SK-N-SH (cell line): Measurements from ENCODE around the gene ADD3. TPM values are rescaled to one million over a fixed set of nuclear protein-coding genes. Genes with fewer than 3 reads are reported as not detected.
A peak's percentile ranks its signal among the peaks of the same experiment; 100 is the strongest.

Experiments
- CTCF ChIA-PET: fragments of 300-600, 350-600 bp; formaldehyde crosslinking; extraction: SDS; loops from one replicate; lab custom pipeline; 2021; lab: Yijun Ruan, JAX
- POLR2A ChIA-PET: fragments of 350-600 bp; sonication (Branson Sonifier 250); formaldehyde crosslinking; extraction: SDS; loops from one replicate; lab custom pipeline; 2020; ENCODE audit warnings: antibody characterized with exemption, inconsistent platforms; lab: Yijun Ruan, JAX
- DNase-seq: peaks from one replicate; pipeline ENCODE4 v3.0.0; 2012
- H2AFZ ChIP-seq: fragments of 200-600 bp; sonication (generic); 2 replicates; pipeline ENCODE4 v1.8.1; 2016; ENCODE audit warnings: antibody characterized with exemption, mild to moderate bottlenecking, low read depth
- H3F3A ChIP-seq: fragments of 200-600 bp; sonication (generic); replicated peaks from 2 replicates; pipeline ENCODE3; 2016; ENCODE audit warnings: antibody characterized with exemption, mild to moderate bottlenecking; ENCODE audit not compliant: insufficient read depth
- H3K27ac ChIP-seq, 2 experiments: fragments of 200-500 bp in 1 of 2; fragments of 200-600 bp in 1 of 2; sonication (Bioruptor generic) in 1 of 2; sonication (generic), shearing (Covaris generic) in 1 of 2; 2 replicates each; pipeline versions ENCODE4 v1.5.1 to v1.6.1; 2014 to 2016; ENCODE audit warnings: low read depth in 2 of 2, inconsistent platforms in 1 of 2, low read length in 1 of 2, mild to moderate bottlenecking in 1 of 2, mixed read lengths in 1 of 2
- H3K27me3 ChIP-seq: fragments of 200-600 bp; sonication (generic), shearing (Covaris generic); 2 replicates; pipeline ENCODE4 v1.6.1; 2016; ENCODE audit warnings: mixed run types; ENCODE audit not compliant: insufficient read depth
- H3K36me3 ChIP-seq, 2 experiments: fragments of 200-500 bp in 1 of 2; fragments of 200-600 bp in 1 of 2; sonication (Bioruptor generic) in 1 of 2; sonication (generic) in 1 of 2; replicated peaks in 1 of 2; 2 replicates each; pipeline versions ENCODE3 to v1.5.1; 2014 to 2016; ENCODE audit warnings: low read length in 1 of 2, mild to moderate bottlenecking in 1 of 2; ENCODE audit not compliant: insufficient read depth in 2 of 2, control insufficient read depth in 1 of 2
- H3K4me1 ChIP-seq, 2 experiments: fragments of 200-500 bp in 1 of 2; fragments of 200-600 bp in 1 of 2; sonication (Bioruptor generic) in 1 of 2; sonication (generic), shearing (Covaris generic) in 1 of 2; 2 replicates each; pipeline versions ENCODE4 v1.5.1 to v1.6.1; 2014 to 2016; ENCODE audit warnings: low read depth in 1 of 2, low read length in 1 of 2, mixed run types in 1 of 2; ENCODE audit not compliant: insufficient read depth in 2 of 2, control insufficient read depth in 1 of 2
- H3K4me2 ChIP-seq: fragments of 200-600 bp; sonication (generic), shearing (Covaris generic); 2 replicates; pipeline ENCODE4 v1.6.1; 2017; ENCODE audit warnings: mixed run types
- H3K4me3 ChIP-seq, 2 experiments: fragments of 200-500 bp in 1 of 2; fragments of 200-600 bp in 1 of 2; sonication (Bioruptor generic) in 1 of 2; sonication (generic), shearing (Covaris generic) in 1 of 2; 2 replicates each; pipeline versions ENCODE4 v1.5.1 to v1.8.1; 2014 to 2016; ENCODE audit warnings: low read depth in 2 of 2, inconsistent platforms in 1 of 2, low read length in 1 of 2, mild to moderate bottlenecking in 1 of 2, mixed read lengths in 1 of 2, moderate library complexity in 1 of 2
- H3K79me2 ChIP-seq: fragments of 200-600 bp; sonication (generic); 2 replicates; pipeline ENCODE4 v1.8.1; 2017; ENCODE audit warnings: mild to moderate bottlenecking; ENCODE audit not compliant: insufficient read depth
- H3K9ac ChIP-seq: fragments of 200-600 bp; sonication (generic); 2 replicates; pipeline ENCODE4 v1.6.1; 2017; ENCODE audit warnings: mixed run types
- H3K9me2 ChIP-seq: fragments of 200-600 bp; sonication (generic); 2 replicates; pipeline ENCODE4 v1.6.1; 2017; ENCODE audit warnings: mixed run types
- H3K9me3 ChIP-seq: fragments of 200-600 bp; sonication (generic); 2 replicates; pipeline ENCODE4 v1.6.1; 2017; ENCODE audit warnings: mixed run types, mild to moderate bottlenecking, moderate library complexity
- H4K20me1 ChIP-seq: fragments of 200-600 bp; sonication (generic); 2 replicates; pipeline ENCODE4 v1.6.1; 2017; ENCODE audit warnings: mild to moderate bottlenecking, mixed run types; ENCODE audit not compliant: insufficient read depth
- CHD2 ChIP-seq: fragments of 150-350 bp; IDR thresholded peaks from 2 replicates; pipeline ENCODE4 v1.6.1; 2018; ENCODE audit warnings: low read length; ENCODE audit not compliant: partially characterized antibody
- CTCF ChIP-seq: fragments of 200-600 bp; sonication (generic); IDR thresholded peaks from 2 replicates; pipeline ENCODE4 v1.6.1; 2017; ENCODE audit warnings: antibody characterized with exemption, mild to moderate bottlenecking, moderate library complexity
- ELF1 ChIP-seq: IDR thresholded peaks from 2 replicates; pipeline ENCODE4 v1.4.0; 2012
- EP300 ChIP-seq, 2 experiments: IDR thresholded peaks; 2 replicates each; pipeline versions ENCODE4 v1.4.0 to v1.6.1; 2012; ENCODE audit warnings: borderline replicate concordance in 1 of 2, low read depth in 1 of 2, low read length in 1 of 2
- EZH2phosphoT487 ChIP-seq: fragments of 200-600 bp; sonication (generic); IDR thresholded peaks from 2 replicates; pipeline ENCODE4 v1.6.1; 2017; ENCODE audit warnings: low read depth, mixed run types, mild to moderate bottlenecking, antibody characterized with exemption, moderate library complexity, borderline replicate concordance
- FOSL2 ChIP-seq: IDR thresholded peaks from 2 replicates; pipeline ENCODE4 v1.4.0; 2012; ENCODE audit warnings: low read depth, mild to moderate bottlenecking, moderate library complexity, borderline replicate concordance
- FOXJ3 ChIP-seq: sonication (generic); formaldehyde crosslinking; IDR thresholded peaks from 2 replicates; pipeline ENCODE4 v1.5.1; 2020; ENCODE audit warnings: mild to moderate bottlenecking, missing genetic modification reagents
- MAX ChIP-seq: IDR thresholded peaks from 2 replicates; pipeline ENCODE4 v1.4.0; 2012; ENCODE audit warnings: low read depth
- MEF2A ChIP-seq: IDR thresholded peaks from 2 replicates; pipeline ENCODE4 v1.4.0; 2012; ENCODE audit warnings: low read depth, borderline replicate concordance
- MXI1 ChIP-seq: IDR thresholded peaks from 2 replicates; pipeline ENCODE4 v1.6.1; 2012; ENCODE audit warnings: mild to moderate bottlenecking, low read depth, low read length, improper control_type of control experiment
- NFIC ChIP-seq: IDR thresholded peaks from 2 replicates; pipeline ENCODE4 v1.4.0; 2012; ENCODE audit warnings: borderline replicate concordance
- PBX3 ChIP-seq: IDR thresholded peaks from 2 replicates; pipeline ENCODE4; 2012
- POLR2AphosphoS5 ChIP-seq: IDR thresholded peaks from 2 replicates; pipeline ENCODE4 v1.6.1; 2012; ENCODE audit warnings: low read depth, low read length
- RAD21 ChIP-seq: IDR thresholded peaks from 2 replicates; pipeline ENCODE4 v1.6.1; 2012; ENCODE audit warnings: mild to moderate bottlenecking, low read length
- RXRA ChIP-seq: IDR thresholded peaks from 2 replicates; pipeline ENCODE4 v1.4.0; 2012; ENCODE audit warnings: low read depth, mild to moderate bottlenecking, borderline replicate concordance
- SIN3A ChIP-seq: IDR thresholded peaks from 2 replicates; pipeline ENCODE4 v1.6.1; 2012; ENCODE audit warnings: low read depth, mild to moderate bottlenecking, low read length, moderate library complexity, borderline replicate concordance
- TAF1 ChIP-seq: IDR thresholded peaks from 2 replicates; pipeline ENCODE4 v1.6.1; 2012; ENCODE audit warnings: low read depth, mild to moderate bottlenecking, low read length, moderate library complexity, borderline replicate concordance
- TCF12 ChIP-seq: IDR thresholded peaks from 2 replicates; pipeline ENCODE4 v1.4.0; 2012
- TEAD4 ChIP-seq: IDR thresholded peaks from 2 replicates; pipeline ENCODE4 v1.4.0; 2012; ENCODE audit warnings: mild to moderate bottlenecking, borderline replicate concordance; ENCODE audit not compliant: insufficient read depth
- USF1 ChIP-seq: IDR thresholded peaks from 2 replicates; pipeline ENCODE4 v1.4.0; 2012; ENCODE audit warnings: low read depth, borderline replicate concordance
- USF2 ChIP-seq: fragments of 150-350 bp; IDR thresholded peaks from 2 replicates; pipeline ENCODE4 v1.6.1; 2017; ENCODE audit warnings: antibody characterized with exemption, low read length, low read depth, borderline replicate concordance
- YY1 ChIP-seq: IDR thresholded peaks from 2 replicates; pipeline ENCODE4 v1.4.0; 2012; ENCODE audit warnings: low read depth, mild to moderate bottlenecking
- WGBS: methylation state at CpG from one replicate; pipeline ENCODE4 v1.1.6; 2017; ENCODE audit warnings: low lambda C conversion rate; 5-methylcytosine and 5-hydroxymethylcytosine counted together
- polyA plus RNA-seq, 3 experiments: library from polyadenylated mRNA; depleted of rRNA; stranded (reverse); fragments of >200 nt; gene quantifications; 2 replicates each; pipeline ENCODE4 v1.2.3, GENCODE V29; 2012

The ADD3 gene
- polyA plus RNA-seq (2012; rRNA removed) = 27.6 and 144 TPM in 2 replicates
- polyA plus RNA-seq (2012; cell fraction: cytosol; rRNA removed) = 39.2 and 59.7 TPM in 2 replicates
- 26.9 and 74.1 TPM in 2 replicates for polyA plus RNA-seq (2012; cell fraction: nucleus; rRNA removed)

GRCh38 chr10:110007701-110008517 lies at the start of gene ADD3:
Gene ADD3 (plus strand): TSS chr10:110007984. CDS start chr10:110100654, 92,670 bp downstream.
- H3K27ac ChIP-seq = peak within 1 kb of the TSS; percentile 68 to 94
- DNase-seq = peak; percentile 99
- peaks cover 10% of the 10 kb centered on the region for H3F3A ChIP-seq
- peak within 1 kb of the TSS; percentile 91 for H3K9ac ChIP-seq
- H3K9me3 ChIP-seq = no peaks in the 10 kb centered on the region
- H3K4me1 ChIP-seq = peaks cover 32 to 34% of the 10 kb centered on the region in 2 experiments; a peak in 3 of 4 replicates
- ChIA-PET CTCF (interaction anchor here (0.8 to 3.8 kb wide), 7 partner anchors 26 to 124 kb away, joined by 3 to 22 read pairs (median 3); no protein-coding TSS in a partner anchor), POLR2A (interaction anchor here (0.5 to 2.7 kb wide), 8 partner anchors 16 to 202 kb away, joined by 3 to 13 read pairs (median 3); no protein-coding TSS in a partner anchor)
- H3K4me2 ChIP-seq = peak within 1 kb of the TSS; percentile 82
- H3K79me2 ChIP-seq = peaks cover 48% of the 10 kb centered on the region
- peaks cover 16% of the 10 kb centered on the region; the same call in 1 of the 2 replicates for H4K20me1 ChIP-seq
- no peaks in the 10 kb centered on the region for H3K27me3 ChIP-seq
- H3K9me2 ChIP-seq = no peaks in the 10 kb centered on the region
- peak within 1 kb of the TSS; percentile 72 to 89 for H3K4me3 ChIP-seq
- WGBS = 1% methylated on average over 38 of the region's 83 CpGs
- H2AFZ ChIP-seq = peak within 1 kb of the TSS; percentile 96
- TF ChIP-seq MAX (peak; percentile 20; the same call in 1 of the 2 replicates), POLR2AphosphoS5 (peak; percentile 86), CHD2 (peak; percentile 35), EP300 (IDR thresholded peaks at IDR 0.05; ENCODE audit: borderline replicate concordance in 1 of 2, low read depth in 1 of 2, low read length in 1 of 2) (0 out of 4 replicates have a peak, but pooled peaks of 1 of the 2 experiments have one; percentile 14), NFIC (0 out of 2 replicates have a peak, but pooled peaks have one; percentile 3), YY1 (no peak), FOSL2 (no peak), TAF1 (peak; percentile 62; the same call in 1 of the 2 replicates), RXRA (no peak), MXI1 (peak; percentile 58), SIN3A (peak; percentile 16; the same call in 1 of the 2 replicates), RAD21 (no peak), ELF1 (peak; percentile 8; the same call in 1 of the 2 replicates), MEF2A (no peak), EZH2phosphoT487 (no peak)
- H3K36me3 ChIP-seq = peaks cover 0 to 3% of the 10 kb centered on the region in 2 experiments

GRCh38 chr10:109958059-109958458 lies 49.7 kb upstream of the ADD3 start:
- no peaks in the 10 kb centered on the region for H3K9me3 ChIP-seq
- H3K9ac ChIP-seq = no peak overlapping the region
- no peak overlapping the region for H3K4me2 ChIP-seq
- TF ChIP-seq FOXJ3 (CRISPR knock-in tag) (no peak), USF1 (no peak), NFIC (no peak), CTCF (no peak), TCF12 (no peak), ELF1 (no peak), USF2 (no peak), TEAD4 (no peak), PBX3 (no peak), TAF1 (no peak)
- peaks cover 7% of the 10 kb centered on the region for H3F3A ChIP-seq
- CTCF ChIA-PET = interaction anchor here (1.3 to 2.7 kb wide), 4 partner anchors 20 to 74 kb away, joined by 3 to 13 read pairs (median 4); no protein-coding TSS in a partner anchor
- no peaks in the 10 kb centered on the region for H3K27me3 ChIP-seq
- H2AFZ ChIP-seq = no peak overlapping the region
- H3K4me3 ChIP-seq = no peak overlapping the region
- POLR2A ChIA-PET = no interaction called here
- H4K20me1 ChIP-seq = no peaks in the 10 kb centered on the region
- no peak overlapping the region for H3K27ac ChIP-seq
- H3K36me3 ChIP-seq = no peaks in the 10 kb centered on the region
- H3K79me2 ChIP-seq = no peaks in the 10 kb centered on the region
- no peaks in the 10 kb centered on the region for H3K9me2 ChIP-seq
- no peak for DNase-seq
- peaks cover 14 to 20% of the 10 kb centered on the region in 2 experiments for H3K4me1 ChIP-seq
- 95% methylated on average over 2 of the region's 2 CpGs for WGBS
